Left cardiac atrium (tissue), 4 donors: ENCODE results near the gene SPECC1L. TPM values are rescaled to one million over a fixed set of nuclear protein-coding genes. Genes with fewer than 3 reads are reported as not detected.

Experiments
- ATAC-seq, 2 donors: fragments of 200-7000 bp; cut with Tn5 transposase; one replicate each; pipeline ENCODE4 v1.9.1; 2020; ENCODE audit warnings: mild to moderate bottlenecking in 2 of 2, moderate library complexity in 2 of 2
- DNase-seq: peaks from one replicate; pipeline ENCODE4 v3.0.0-alpha.2; 2020
- intact Hi-C, 2 donors: fragments of 100-400 bp; cut with DNase I; formaldehyde crosslinking; loops; one replicate each; pipeline versions ENCODE4 v1.14.1 to v1.15.1; 2022 to 2023
- total RNA-seq, 2 donors: library from RNA; stranded (reverse); fragmentation: NEBNext Ultra II Directional; extraction: Animal tissue kit (Norgen Biotek cat#: 25700); gene quantifications; one replicate each; pipeline ENCODE4 v1.2.1, GENCODE V29; 2021
- donor health status: DM: no; HTN: yes; CAD: no.
- donor health status: DM: no; HTN: yes; CAD: no; lungs with severe emphysema.
- donor health status: DM: yes; HTN: yes; CAD: no.
- donor health status: Dilated cardiomyopathy.

The SPECC1L gene
- total RNA-seq, 2 donors from 2014 or later = 54.5 to 59.1 TPM

DNA sequence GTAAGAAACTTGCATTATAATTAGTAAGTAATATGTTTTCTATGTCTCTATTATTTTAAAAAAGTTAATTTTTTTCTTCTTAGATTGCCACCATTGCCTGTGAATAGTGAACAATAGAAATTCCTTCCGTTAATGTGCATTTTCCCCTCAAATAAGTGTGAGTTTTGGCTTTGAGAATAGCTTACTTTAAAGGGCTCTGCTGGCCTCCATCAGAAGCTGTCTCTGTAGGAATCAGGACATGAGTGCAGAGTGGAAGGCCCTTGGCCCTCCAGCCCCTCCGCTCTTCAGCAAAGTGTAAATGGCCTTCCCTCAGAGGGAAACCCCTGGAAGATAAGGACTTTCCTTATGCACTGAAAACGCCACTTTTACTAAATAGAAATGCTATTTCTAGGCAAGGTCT lies 132.7 kb downstream of the SPECC1L start:
- ATAC-seq (no peak), DNase-seq (no peak)
- intact Hi-C loops = no loop called here

DNA sequence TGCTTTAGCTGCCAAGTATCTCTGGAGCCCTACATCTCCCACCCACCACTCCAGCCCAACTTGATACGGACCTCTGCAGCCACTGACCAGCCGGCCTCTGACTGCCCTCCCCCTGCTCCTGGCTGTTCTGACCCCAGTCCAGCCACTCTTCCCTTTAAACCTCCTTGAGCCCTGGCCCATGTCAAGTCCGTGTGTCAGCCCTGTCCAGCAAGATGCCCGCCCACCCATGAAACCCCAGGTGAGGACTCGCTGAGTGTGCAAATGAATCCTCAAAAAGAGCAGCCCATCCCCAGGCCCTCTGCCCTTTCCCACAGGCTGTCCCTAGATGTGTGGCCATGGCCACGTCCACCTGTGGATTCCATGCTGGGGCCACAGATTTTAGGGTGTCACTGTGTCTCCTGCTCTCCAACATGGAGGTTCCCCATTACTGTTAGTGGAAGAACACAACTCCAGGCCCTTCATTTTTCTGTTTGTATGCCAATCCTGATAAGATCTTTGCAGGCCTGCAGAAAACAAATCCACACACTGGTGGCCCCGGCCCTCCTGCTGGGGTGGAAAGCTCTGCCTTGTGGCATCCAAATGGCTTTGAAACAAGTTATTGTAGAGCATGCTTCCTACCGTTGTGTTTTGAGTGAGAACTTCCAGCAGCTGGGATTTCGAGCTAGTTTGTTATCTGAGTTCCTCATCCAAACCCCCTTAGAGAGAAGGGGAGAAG lies 134.1 kb downstream of the SPECC1L start:
- DNase-seq = no peak
- ATAC-seq = peak in 1 of 2 donors; percentile 9
- intact Hi-C loops = no loop called here

DNA sequence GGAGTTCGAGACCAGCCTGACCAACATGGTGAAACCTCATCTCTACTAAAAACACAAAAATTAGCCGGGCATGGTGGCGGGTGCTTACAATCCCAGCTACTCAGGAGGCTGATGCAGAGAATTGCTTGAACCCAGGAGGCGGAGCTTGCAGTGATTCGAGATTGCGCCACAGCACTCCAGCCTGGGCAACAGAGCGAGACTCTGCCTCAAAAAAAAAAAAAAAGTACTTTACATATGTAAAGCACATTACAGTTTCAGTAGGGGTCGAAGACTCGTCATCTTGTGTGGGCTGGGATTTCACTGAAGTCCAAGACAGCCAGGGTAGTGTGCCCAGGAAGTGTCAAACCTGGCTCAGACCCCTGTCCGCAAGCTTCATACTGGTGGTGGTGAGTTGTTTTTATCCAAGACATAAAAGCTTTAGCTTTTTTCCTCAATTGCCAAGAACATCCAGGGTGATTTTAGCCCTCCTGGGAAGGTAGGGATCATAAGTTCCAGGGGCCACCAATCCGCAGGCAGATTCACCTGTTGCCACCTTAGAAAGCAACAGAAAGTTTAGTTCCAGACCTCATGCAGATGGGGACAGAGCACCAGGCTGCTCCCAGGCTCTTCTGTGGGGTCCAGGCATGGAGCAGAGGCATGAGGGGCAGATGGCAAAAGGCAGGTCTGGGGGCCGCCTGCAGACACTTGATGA lies 135.1 kb downstream of the SPECC1L start:
- intact Hi-C loops = no loop called here
- DNase-seq = no peak
- no peak for ATAC-seq

DNA sequence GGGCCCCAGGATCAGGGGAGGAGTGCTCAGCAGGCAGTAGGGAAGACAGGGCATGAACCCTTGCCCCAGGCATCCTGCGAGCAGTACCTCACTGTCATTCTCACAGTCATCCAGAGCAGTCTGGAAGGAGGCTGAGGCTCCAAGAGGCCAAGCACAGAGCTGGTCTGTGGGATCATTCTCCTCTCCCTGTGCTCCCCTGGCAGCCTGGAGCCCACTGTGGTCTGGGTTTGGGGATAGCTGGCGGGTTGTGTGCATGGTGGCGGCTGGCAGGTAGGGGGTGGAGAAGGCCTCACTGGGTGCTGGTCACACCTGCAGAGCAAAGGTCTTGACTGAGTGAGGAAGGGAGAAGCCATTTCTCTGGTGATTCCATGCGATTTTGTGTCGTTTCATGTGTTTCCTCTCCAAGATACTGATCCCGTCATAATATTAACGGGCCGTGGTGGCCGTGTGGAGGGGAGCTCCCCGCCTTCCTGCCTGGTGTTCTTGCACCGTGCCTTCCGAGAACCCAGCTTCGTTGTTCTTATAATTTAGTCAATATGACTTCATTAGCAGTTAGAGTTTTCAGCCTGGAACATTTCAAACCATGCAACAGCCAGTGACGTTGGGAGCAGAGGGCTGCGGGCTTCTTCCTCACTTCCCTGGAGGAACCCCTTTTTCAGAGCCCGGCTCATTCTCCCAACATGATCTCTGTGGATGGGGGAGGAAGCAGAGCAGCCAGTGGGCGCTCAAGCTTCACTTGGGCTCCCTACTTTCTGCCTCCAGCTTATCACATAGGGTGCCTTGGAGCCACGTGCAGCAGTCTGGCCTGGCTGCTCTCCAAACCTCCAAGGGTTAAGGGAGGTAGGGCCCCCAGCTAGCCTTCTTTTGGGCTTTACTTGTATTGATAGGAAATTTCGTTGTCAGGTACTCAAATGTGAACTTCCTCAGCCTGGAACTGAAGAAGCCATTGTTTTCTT lies 136.0 kb downstream of the SPECC1L start:
- ATAC-seq (no peak), DNase-seq (no peak)
- intact Hi-C loops = no loop called here

DNA sequence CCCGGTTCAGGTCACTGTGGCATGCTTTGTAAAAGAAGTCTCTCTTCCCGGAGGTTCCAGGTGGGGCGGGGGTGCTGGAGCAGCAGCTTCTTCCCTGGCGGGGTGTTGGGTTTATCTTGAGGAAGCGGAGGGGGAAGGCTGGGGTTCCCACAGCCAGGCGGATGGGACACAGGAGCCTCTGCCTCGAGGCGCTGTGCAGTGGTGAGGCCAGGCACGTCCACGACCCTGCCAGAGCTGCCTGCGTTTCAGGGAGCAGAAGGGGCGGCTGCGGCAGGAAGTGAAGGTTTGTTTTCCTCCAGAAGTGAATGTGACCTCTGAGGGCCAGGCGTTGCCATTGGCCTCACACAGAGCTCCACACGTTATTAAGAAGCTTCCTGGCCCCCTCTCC lies 136.6 kb downstream of the SPECC1L start:
- DNase-seq (no peak), ATAC-seq (no peak)
- intact Hi-C loops = no loop called here

DNA sequence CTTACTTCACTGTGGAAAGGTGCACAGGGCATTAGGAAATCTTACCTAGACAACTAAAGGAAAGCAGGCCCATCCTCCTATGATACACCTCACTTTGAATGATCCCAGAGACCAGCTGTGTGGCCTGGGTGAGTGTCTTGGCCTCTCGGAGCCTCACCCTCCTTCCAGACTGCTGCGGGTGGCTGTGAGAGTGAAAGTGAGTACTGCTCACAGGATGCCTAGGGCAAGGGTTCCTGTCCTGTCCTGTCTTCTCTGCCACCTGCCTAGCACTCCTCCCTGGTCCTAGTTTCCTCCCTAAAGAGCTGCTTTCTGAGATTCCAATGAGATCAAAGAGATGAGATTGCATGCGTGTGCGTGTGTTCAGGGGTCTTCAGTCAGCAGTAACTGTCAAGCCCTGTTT lies 137.3 kb downstream of the SPECC1L start:
- no peak for ATAC-seq
- intact Hi-C loops = no loop called here
- DNase-seq = no peak

DNA sequence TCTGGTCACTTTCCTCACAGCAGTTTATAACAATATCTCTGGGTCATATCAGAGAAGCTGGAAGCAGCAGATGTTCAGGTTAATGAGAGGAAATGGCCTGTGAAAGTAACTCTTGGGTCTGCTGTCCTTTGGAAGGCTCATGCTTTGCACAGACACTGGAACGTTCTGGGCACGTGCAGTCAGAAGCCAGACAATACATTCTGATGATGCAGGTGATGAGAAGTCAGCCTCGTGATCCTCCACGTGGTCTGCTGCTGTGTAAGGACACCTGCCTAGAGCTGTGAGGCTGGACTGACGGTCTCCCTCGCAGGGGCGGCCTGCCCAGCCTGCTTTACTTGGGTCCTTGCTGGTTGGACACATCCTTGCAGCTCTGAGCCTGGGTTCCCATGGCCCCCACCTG lies 138.0 kb downstream of the SPECC1L start:
- DNase-seq (no peak), ATAC-seq (no peak)
- intact Hi-C loops = no loop called here

DNA sequence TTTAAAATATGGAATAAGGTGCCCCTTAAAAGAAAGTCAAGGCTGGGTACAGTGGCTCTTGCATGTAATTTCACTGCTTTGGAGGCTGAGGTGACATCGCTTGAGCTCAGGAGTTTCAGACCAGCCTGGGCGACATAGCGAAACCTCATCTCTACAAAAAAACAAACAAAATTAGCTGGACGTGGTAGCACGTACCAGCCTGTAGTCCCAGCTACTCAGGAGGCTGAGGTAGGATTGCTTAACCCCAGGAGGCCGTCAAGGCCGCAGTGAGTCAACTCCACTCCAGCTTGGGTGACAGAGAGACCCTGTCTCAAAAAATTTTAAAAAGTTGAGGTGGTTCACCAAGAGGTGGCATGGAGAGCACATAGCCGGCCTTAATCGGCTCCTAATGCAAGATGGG lies 139.1 kb downstream of the SPECC1L start:
- DNase-seq (no peak), ATAC-seq (no peak)
- intact Hi-C loops = no loop called here

DNA sequence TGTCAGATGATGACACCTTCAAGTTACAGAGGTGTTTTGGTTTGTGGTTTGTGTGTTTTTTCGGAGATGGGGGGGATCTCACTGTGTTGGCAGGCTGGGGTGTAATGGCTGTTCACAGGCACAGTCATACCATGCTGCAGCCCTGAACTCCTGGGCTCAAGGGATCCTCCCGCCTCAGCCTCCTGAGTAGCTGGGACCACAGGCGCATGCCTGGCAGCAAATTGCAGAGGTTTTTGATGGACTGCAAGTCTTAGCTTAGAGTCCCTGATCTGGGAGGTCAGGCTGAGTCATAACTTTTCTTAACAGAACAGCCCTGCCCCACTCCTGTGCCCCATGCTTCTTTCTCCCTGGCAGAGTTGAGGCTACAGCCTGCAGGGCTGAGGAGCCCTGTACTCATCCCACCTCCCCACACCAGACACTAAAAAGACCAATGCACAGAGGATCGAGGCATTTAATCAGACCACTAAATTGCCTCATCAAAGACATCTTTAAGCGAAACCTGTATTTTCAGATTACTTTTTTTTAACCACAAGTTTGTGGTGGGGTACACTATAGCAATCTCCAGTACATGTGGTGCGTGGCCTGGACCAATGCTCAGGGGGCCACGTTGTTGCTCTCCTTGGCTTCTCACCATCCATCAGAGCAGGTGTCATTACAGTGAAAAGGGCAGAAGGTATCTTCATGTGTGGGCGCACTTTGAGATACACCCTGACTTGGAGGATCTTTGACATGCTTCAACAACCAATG lies 139.7 kb downstream of the SPECC1L start:
- DNase-seq (no peak), ATAC-seq (no peak)
- intact Hi-C loops = no loop called here

DNA sequence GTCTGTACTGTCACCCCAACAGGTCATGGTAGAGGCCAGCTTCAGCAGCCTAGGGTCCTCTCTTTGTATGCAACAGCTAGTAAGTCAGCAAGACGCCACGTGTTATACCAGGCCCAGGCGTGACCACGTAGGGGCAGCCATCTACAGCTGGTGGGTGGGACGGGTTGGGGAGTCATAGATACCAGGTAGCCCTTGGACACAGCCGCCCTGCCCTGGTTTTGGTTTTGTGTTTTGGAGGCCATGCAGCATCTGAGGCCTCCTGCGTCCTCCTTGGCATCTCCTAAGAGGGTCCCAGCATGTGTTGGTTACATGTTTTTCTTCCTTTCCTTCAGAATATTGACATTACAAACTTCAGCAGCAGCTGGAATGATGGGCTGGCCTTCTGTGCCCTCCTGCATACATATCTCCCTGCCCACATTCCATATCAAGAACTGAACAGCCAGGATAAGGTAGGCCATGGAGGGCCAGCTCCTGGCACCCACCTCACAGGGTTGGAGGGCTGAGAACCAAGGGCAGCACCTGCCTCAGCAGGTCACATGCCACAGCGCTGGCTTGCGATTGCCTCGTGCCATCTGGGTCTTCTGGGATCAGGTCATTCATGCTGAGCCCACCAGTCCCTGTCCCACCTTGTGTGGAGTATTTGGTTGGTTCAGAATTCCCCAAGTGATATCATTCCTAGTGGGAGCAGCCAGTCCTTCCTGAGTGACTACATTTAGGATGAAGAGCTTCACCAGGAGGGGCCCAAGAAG lies 140.8 kb downstream of the SPECC1L start:
- intact Hi-C loops = no loop called here
- ATAC-seq (no peak), DNase-seq (no peak)

DNA sequence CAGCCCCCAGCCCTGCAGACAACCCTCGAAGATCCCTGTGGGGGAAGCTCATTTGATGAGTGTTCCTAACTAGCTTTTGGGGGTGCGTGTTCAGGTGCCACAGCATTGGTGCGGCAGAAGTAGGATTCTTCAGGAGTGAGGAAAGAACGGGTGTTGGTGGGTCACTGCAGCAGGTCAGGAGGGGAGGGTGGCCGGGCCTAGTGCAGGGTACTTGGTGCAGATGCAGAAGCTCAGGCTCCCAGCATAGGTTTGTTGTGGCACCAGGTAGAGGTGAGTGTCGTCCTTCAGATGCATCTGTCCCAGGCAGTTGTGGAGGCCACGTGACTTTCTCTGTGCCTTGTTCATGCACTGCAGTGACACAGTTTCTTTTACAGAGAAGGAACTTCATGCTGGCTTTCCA lies 141.6 kb downstream of the SPECC1L start:
- no peak for ATAC-seq
- DNase-seq = no peak
- intact Hi-C loops = no loop called here

DNA sequence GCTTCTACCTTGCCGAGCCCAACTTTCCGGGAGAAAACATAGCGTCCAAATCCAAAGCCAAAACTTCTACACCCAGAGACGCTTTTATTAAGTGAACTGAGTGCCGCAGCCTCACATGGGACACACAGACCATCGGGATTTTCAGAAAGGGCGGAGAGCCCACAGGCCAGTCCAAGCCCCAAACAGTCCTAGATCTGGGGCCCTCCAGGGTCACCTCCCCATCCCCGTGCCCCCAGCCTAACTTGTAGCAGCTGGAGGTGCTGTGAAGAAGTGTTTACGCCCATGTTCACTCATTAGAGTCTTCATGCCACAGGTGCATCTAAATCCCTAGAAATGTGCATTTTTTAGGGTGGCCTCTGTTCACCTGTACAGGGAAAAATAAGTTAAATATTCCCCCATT lies 142.6 kb downstream of the SPECC1L start:
- DNase-seq = no peak
- ATAC-seq = no peak
- intact Hi-C loops = no loop called here

DNA sequence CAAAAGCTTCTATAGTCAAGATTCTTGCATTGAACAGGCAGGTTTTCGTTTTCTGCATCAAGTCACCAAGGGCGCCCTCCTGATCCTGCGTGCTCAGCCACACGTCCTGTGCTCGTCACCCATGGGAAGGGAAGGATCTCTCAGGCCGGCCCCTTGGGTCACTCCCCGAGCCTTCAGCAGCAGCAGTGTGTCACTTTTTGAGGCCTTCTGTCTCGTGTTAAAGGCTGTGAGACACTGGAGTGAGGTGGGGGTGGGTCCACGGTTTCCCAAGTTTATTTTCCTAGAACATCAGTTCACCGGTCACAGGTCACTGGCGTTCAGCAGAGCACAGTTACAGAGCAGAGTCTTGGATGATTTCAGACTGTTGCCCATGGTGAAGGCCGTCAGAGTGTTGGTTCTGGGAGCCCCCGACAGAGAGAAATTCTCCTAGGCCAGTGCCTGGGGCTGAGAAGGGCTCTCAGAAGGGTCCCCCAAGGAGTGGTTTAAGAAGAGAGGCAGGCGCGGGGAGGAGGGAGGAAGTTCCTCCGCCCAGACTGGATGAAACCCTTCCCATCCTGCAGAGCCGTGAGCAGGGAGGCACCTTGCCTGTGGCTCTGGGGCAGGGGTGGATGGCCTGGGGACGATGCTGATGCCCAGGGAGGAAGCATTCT lies 143.2 kb downstream of the SPECC1L start:
- DNase-seq = no peak
- no peak for ATAC-seq
- intact Hi-C loops = no loop called here

DNA sequence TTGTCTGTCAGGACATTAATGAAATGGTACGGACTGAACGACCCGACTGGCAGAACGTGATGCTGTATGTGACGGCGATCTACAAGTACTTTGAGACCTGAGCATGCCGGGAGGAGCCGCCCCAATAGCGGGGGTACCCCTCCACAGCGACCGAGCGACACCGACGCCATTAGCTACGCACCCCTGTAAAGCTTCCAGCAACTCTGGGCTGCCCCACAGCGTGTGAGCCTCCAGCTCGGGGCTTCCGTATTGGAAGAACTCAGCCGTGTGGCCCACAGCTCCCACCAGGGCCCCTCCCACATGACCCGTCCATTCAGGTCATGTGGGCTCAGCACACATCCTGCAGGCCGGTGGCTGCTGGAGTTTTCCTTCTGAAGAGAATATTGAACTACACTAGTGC lies 143.9 kb downstream of the SPECC1L start:
- intact Hi-C loops = no loop called here
- DNase-seq = no peak
- no peak for ATAC-seq

DNA sequence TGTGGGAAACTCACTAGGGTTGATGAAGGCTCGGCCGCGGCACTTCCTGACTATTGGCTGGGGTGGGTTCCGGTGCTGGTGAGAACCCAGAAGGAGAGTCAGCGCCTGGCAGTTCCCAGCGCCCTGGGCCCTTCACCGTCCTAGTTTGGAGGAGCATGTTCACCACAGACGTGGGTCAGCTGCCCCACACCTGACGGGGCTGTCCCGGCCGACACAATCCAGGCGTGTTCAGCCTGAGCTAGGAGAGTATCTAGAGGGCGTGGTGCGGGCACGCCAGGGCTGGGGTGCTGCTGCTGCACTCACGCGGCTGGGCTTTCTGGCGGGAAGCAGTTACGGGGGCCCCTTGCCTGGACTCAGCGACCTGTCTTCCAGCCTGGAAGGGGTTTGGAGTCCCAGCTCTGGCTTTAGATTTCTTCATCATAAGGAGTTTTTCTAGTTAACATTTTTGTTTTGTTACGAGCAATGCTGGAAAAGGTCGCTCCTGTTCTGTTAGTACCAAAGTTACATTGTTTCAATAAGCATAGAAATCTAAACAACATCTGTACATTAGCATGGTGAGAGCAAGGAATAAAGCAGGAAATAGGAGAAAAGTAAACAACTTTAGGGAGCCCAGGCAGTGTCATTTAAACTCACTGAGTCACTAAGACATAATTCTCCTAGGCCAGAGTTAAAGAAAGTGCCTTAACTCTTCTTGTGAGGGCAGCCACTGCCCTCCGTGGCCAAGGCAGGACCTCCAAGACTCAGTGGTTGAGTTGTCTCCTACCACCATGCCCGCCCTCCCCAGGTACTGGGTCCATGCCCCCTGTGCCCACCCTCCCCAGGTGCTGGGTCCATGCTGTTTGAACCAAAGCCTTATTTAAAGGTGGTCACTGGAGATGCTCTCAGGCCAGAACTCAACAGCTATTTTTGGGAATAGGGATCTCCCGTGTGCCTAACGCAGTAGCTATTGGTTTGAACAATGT lies 144.6 kb downstream of the SPECC1L start:
- DNase-seq (no peak), ATAC-seq (no peak)
- intact Hi-C loops = no loop called here

DNA sequence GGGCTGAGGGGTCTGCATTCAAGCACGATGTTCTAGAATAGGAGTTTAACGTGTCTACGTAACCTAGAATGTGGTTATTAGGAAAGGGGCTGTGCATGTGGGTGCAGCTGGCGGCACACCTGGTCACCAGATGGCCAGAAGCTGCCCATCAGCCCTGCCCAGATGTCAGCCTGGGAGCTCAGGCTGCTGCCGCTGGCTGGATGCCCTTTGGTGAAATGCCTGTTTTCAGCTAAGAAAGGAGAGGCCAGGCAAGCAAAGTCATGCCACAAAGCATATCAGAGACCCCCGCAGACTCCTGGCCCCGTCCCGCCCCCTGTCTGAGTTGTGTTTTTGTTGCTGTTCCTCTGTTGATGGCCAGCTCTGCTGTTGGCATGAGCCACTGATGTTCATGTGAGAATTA lies 145.5 kb downstream of the SPECC1L start:
- intact Hi-C loops = no loop called here
- ATAC-seq (no peak), DNase-seq (no peak)

DNA sequence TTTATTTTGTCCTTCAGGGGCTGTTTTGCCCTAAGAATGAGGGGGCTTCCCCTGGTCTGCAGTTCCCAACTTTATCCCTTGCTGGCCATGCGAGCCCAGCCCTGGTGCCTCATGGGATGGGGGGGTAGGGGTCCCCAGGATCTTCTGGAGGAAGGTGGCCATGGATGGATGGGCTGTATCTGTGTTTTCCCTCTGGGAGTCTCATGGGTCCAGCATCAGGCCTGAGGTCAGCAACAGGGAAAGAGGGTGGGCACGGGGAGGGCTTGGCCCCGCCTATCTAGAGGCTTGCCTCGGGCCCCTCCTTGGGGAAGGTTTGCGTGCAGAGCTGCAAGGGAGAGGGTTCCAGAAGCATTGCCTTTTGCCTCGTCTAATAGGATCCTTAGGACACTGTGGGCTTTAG lies 146.0 kb downstream of the SPECC1L start:
- DNase-seq (no peak), ATAC-seq (no peak)
- intact Hi-C loops = no loop called here
